Left lung (tissue), 10 donors: ENCODE results near the gene ZNF282. TPM values are rescaled to one million over a fixed set of nuclear protein-coding genes. Genes with fewer than 3 reads are reported as not detected.

ENCODE experiments used
- ATAC-seq: fragments of 200-7000 bp; cut with Tn5 transposase; one replicate; pipeline ENCODE4 v1.9.1; 2020; ENCODE audit warnings: moderate library complexity
- DNase-seq, 4 donors: peaks; one replicate each; pipeline ENCODE4 v3.0.0-alpha.2; 2013 to 2020
- H3K27ac ChIP-seq, 2 donors: fragments of 200-600 bp; sonication (generic) in 1 of 2; one replicate each; pipeline versions ENCODE4 v1.5.0 to v1.8.0; 2020 to 2021
- H3K27me3 ChIP-seq, 2 donors: fragments of 200-600 bp; sonication (generic) in 1 of 2; one replicate each; pipeline versions ENCODE4 v1.5.0 to v1.8.0; 2020 to 2021
- H3K36me3 ChIP-seq, 2 donors: fragments of 200-600 bp; sonication (generic) in 1 of 2; one replicate each; pipeline versions ENCODE4 v1.5.0 to v1.8.0; 2020 to 2021
- H3K4me1 ChIP-seq, 2 donors: fragments of 200-600 bp; one replicate each; pipeline ENCODE4 v1.8.0; 2021
- H3K4me3 ChIP-seq, 2 donors: fragments of 200-600 bp; sonication (generic) in 1 of 2; one replicate each; pipeline versions ENCODE4 v1.5.0 to v1.8.0; 2020 to 2021; ENCODE audit warnings: mild to moderate bottlenecking in 1 of 2
- H3K9me3 ChIP-seq, 2 donors: fragments of 200-600 bp; sonication (generic) in 1 of 2; one replicate each; pipeline versions ENCODE4 v1.5.0 to v1.8.0; 2020 to 2021
- CTCF ChIP-seq, 2 donors: fragments of 200-600 bp; sonication (generic) in 1 of 2; IDR thresholded peaks; one replicate each; pipeline versions ENCODE4 v1.5.0 to v1.8.0; 2021; ENCODE audit warnings: antibody characterized with exemption in 2 of 2
- intact Hi-C, 2 donors: fragments of 100-400 bp; cut with DNase I; formaldehyde crosslinking; loops; one replicate each; pipeline versions ENCODE4 v1.11.2 to v1.14.2; 2022
- polyA plus RNA-seq, 6 donors: library from polyadenylated mRNA; unstranded; fragments of 120-200 nt; gene quantifications; one replicate each; pipeline ENCODE4 v1.2.1, GENCODE V29; 2013; ENCODE audit not compliant: insufficient read length in 6 of 6
- total RNA-seq, 2 donors: library from RNA; stranded (reverse); fragmentation: NEBNext Ultra II Directional; extraction: Animal tissue kit (Norgen Biotek cat#: 25700); gene quantifications; one replicate each; pipeline ENCODE4 v1.2.1, GENCODE V29; 2021
- donor health status: DM: no; HTN: yes; CAD: no.
- donor health status: DM: no; HTN: no; CAD: no.

ZNF282 gene
- total and polyA plus RNA-seq, 8 donors, result 20.1 to 26.0 (median 24.0) TPM

- Histone ChIP-seq H3K36me3 (peaks cover 0 to 23% of the 10 kb centered on the region in 2 donors), H3K4me1 (peaks cover 4 to 28% of the 10 kb centered on the region in 2 donors), H3K27me3 (no peaks in the 10 kb centered on the region), H3K4me3 (no peak overlapping the region), H3K27ac (no peak overlapping the region), H3K9me3 (no peaks in the 10 kb centered on the region)
- intact Hi-C loops, result no loop called here
- no peak for ATAC-seq
- DNase-seq, result no peak
- no peak for TF ChIP-seq CTCF (IDR thresholded peaks at IDR 0.05)
These were observed 44.4 kb upstream of the ZNF282 start for GRCh38 chr7:149150981-149151380.

GRCh38 chr7:149153346-149153745 is 42.0 kb upstream of the ZNF282 start:
- no peak for TF ChIP-seq CTCF (IDR thresholded peaks at IDR 0.05)
- intact Hi-C loops, result no loop called here
- Histone ChIP-seq H3K27me3 (no peaks in the 10 kb centered on the region), H3K27ac (no peak overlapping the region), H3K9me3 (no peaks in the 10 kb centered on the region), H3K4me1 (peaks cover 4 to 19% of the 10 kb centered on the region in 2 donors), H3K36me3 (peaks cover 0 to 45% of the 10 kb centered on the region in 2 donors), H3K4me3 (no peak overlapping the region)
- DNase-seq, result no peak
- ATAC-seq, result no peak

GRCh38 chr7:149154056-149154455 is 41.3 kb upstream of the ZNF282 start:
- no peak for TF ChIP-seq CTCF (IDR thresholded peaks at IDR 0.05)
- Histone ChIP-seq H3K9me3 (no peaks in the 10 kb centered on the region), H3K27me3 (no peaks in the 10 kb centered on the region), H3K4me3 (no peak overlapping the region), H3K36me3 (peaks cover 0 to 45% of the 10 kb centered on the region in 2 donors), H3K27ac (no peak overlapping the region), H3K4me1 (peaks cover 4 to 11% of the 10 kb centered on the region in 2 donors)
- no peak for DNase-seq
- no peak for ATAC-seq
- intact Hi-C loops, result no loop called here

- H3K9me3 ChIP-seq, result no peaks in the 10 kb centered on the region
- no peak overlapping the region for H3K27ac ChIP-seq
- ATAC-seq (no peak), DNase-seq (no peak)
- TF ChIP-seq CTCF (IDR thresholded peaks at IDR 0.05), result no peak
- peaks cover 0 to 45% of the 10 kb centered on the region in 2 donors for H3K36me3 ChIP-seq
- H3K27me3 ChIP-seq, result no peaks in the 10 kb centered on the region
- intact Hi-C loops, result no loop called here
- H3K4me1 ChIP-seq, result no peaks in the 10 kb centered on the region
- H3K4me3 ChIP-seq, result no peak overlapping the region
These were observed 38.4 kb upstream of the ZNF282 start for GRCh38 chr7:149156898-149157297.

GRCh38 chr7:149161241-149161848 is 34.0 kb upstream of the ZNF282 start:
- Histone ChIP-seq H3K27ac (peak overlapping the region in 1 of 2 donors; percentile 48), H3K9me3 (no peaks in the 10 kb centered on the region), H3K4me3 (no peak overlapping the region), H3K36me3 (peaks cover 0 to 47% of the 10 kb centered on the region in 2 donors), H3K4me1 (no peaks in the 10 kb centered on the region), H3K27me3 (no peaks in the 10 kb centered on the region)
- DNase-seq (no peak), ATAC-seq (peak; percentile 89)
- intact Hi-C loops, result no loop called here
- TF ChIP-seq CTCF (IDR thresholded peaks at IDR 0.05), result no peak
